ENCODE results near the gene PRSS23.
"Not testable (repeated sequence)": the region's sequence is repeated elsewhere in the genome, so short reads cannot be mapped to it uniquely, and the experiment has no call there.

PRSS23 gene

GRCh38 chr11:86800076-86800959, at the start of gene PRSS23:
TSS of gene PRSS23 (plus strand) at chr11:86800542. CDS start at chr11:86807644, 7,102 bp downstream.
- DNase-seq (ENCODE audit: low spot score) = no peak

GRCh38 chr11:86753459-86753858, 46.9 kb upstream of the PRSS23 start:
- DNase-seq (ENCODE audit: low spot score) = no peak

GRCh38 chr11:86755146-86755545, 45.2 kb upstream of the PRSS23 start:
- DNase-seq (ENCODE audit: low spot score) = no peak

GRCh38 chr11:86758171-86758570, 42.2 kb upstream of the PRSS23 start:
- DNase-seq (ENCODE audit: low spot score) = no peak

GRCh38 chr11:86760577-86760976, 39.8 kb upstream of the PRSS23 start:
- no peak for DNase-seq (ENCODE audit: low spot score)

GRCh38 chr11:86761978-86762377, 38.4 kb upstream of the PRSS23 start:
- DNase-seq (ENCODE audit: low spot score) = no peak

GRCh38 chr11:86765203-86765602, 35.1 kb upstream of the PRSS23 start:
- no peak for DNase-seq (ENCODE audit: low spot score)

- no peak for DNase-seq (ENCODE audit: low spot score)
Observed at GRCh38 chr11:86765878-86766277, 34.5 kb upstream of the PRSS23 start.

GRCh38 chr11:86769219-86769618, 31.1 kb upstream of the PRSS23 start:
- no peak for DNase-seq (ENCODE audit: low spot score)

GRCh38 chr11:86770473-86771027, 29.8 kb upstream of the PRSS23 start:
- DNase-seq (ENCODE audit: low spot score) = not testable (repeated sequence)

- no peak for DNase-seq (ENCODE audit: low spot score)
Observed at GRCh38 chr11:86772999-86773398, 27.3 kb upstream of the PRSS23 start.

- no peak for DNase-seq (ENCODE audit: low spot score)
Observed at GRCh38 chr11:86773513-86774252, 26.7 kb upstream of the PRSS23 start.

- no peak for DNase-seq (ENCODE audit: low spot score)
Observed at GRCh38 chr11:86774417-86774816, 25.9 kb upstream of the PRSS23 start.

- DNase-seq (ENCODE audit: low spot score) = no peak
Observed at GRCh38 chr11:86775361-86775760, 25.0 kb upstream of the PRSS23 start.

- DNase-seq (ENCODE audit: low spot score) = no peak
Observed at GRCh38 chr11:86781546-86781945, 18.8 kb upstream of the PRSS23 start.

- DNase-seq (ENCODE audit: low spot score) = no peak
Observed at GRCh38 chr11:86782742-86783141, 17.6 kb upstream of the PRSS23 start.

GRCh38 chr11:86783661-86784060, 16.7 kb upstream of the PRSS23 start:
- no peak for DNase-seq (ENCODE audit: low spot score)

- DNase-seq (ENCODE audit: low spot score) = no peak
Observed at GRCh38 chr11:86784241-86784681, 16.1 kb upstream of the PRSS23 start.

- DNase-seq (ENCODE audit: low spot score) = no peak
Observed at GRCh38 chr11:86785576-86785975, 14.8 kb upstream of the PRSS23 start.

GRCh38 chr11:86787018-86787536, 13.3 kb upstream of the PRSS23 start:
- DNase-seq (ENCODE audit: low spot score) = no peak

- no peak for DNase-seq (ENCODE audit: low spot score)
Observed at GRCh38 chr11:86787656-86788055, 12.7 kb upstream of the PRSS23 start.

GRCh38 chr11:86790195-86790725, 10.1 kb upstream of the PRSS23 start:
- DNase-seq (ENCODE audit: low spot score) = no peak
